HG02798 (cell line): ENCODE results near the gene GOLGA6L9.
"Not testable (repeated sequence)": the region's sequence is repeated elsewhere in the genome, so short reads cannot be mapped to it uniquely, and the experiment has no call there.

Source experiments
- ATAC-seq: cut with Tn5 transposase; IDR thresholded peaks from one replicate; pipeline ENCODE4 v1.9.1; 2021; ENCODE audit warnings: mild to moderate bottlenecking; ENCODE audit not compliant: unreplicated experiment, poor library complexity

GOLGA6L9 gene

DNA sequence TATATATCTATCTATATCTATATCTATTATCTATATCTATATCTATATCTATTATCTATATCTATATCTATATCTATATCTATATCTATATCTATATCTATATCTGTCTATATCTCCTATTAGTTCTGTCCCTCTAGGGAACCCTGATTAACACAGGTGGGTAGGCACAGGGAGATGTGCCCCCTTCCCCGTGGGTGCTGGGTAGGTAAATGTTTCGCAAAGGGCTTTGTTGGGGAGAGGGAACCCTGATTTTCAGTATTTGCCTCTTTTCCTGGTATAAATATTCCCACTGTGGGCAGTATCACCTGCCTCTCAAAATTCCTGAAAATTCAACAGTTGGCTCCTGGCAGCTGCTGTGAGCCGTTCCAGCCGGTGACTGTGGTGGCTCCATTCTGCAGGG lies 27.7 kb downstream of the GOLGA6L9 start:
- not testable (repeated sequence) for ATAC-seq

DNA sequence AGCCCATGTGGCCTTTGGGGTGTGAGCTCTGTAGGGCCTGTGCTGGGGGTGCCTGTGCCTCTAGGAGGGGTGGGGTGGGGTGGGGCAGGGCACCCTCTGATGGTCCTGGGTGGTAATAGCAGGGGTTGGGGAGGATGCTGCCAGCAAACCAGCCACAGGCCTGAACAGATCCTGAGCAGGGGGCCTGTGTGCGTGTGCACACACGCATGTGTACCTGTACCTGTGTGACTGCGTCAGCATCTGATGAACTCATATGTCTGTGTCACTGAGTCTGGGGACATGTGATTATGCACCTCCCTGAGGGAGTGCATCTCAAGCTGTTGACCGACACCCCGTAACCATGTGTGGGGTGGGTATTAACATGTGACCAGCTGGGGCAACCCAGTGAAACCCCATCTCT lies 36.0 kb downstream of the GOLGA6L9 start:
- not testable (repeated sequence) for ATAC-seq

DNA sequence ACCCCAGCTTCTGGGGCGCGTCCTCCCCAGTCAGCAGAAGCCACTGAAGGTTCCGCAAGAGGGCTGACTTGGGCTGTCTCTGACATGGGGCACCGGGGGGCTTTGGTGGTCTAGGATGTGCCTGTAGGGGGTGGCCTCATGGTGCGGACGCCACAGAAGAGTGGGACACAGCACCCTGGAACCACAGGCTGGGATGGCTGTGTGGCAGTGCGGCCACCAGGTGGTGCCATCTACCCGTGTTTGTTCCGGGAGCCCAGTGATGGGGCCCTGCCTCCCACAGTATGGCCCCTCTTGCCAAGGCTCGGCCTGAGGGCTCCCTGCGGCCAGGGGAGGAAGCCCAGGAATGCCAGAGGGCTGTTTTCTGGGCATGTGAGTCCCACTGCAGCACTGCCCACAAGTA lies 38.6 kb downstream of the GOLGA6L9 start:
- ATAC-seq = peak; percentile 96

DNA sequence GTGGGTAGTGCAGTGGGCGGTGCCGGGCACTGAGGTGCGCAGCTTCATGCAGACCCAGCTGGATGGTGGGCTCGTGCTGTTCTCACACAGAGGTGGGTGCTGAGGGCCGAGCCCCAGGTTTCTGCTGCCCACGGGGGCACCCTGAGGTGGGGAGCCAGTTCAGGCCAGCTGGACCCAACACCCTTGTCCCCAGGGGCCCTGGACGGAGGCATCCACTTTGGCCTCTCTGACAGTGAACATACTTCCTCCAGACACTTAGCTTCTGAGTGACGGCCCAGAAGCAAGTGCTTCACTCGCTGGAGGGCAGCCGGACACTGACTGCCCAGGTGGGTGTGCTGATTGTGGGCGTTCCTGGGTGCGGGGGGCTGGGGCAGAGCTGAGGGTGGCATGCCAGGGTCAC lies 39.8 kb downstream of the GOLGA6L9 start:
- not testable (repeated sequence) for ATAC-seq

GRCh38 chr15:82472269-82472982 lies 42.8 kb downstream of the GOLGA6L9 start:
- ATAC-seq = not testable (repeated sequence)

- ATAC-seq = not testable (repeated sequence)
Measured at GRCh38 chr15:82474596-82475325, 45.1 kb downstream of the GOLGA6L9 start.

- not testable (repeated sequence) for ATAC-seq
Measured at GRCh38 chr15:82475345-82475967, 45.8 kb downstream of the GOLGA6L9 start.

GRCh38 chr15:82476697-82477342 lies 47.2 kb downstream of the GOLGA6L9 start:
- not testable (repeated sequence) for ATAC-seq

DNA sequence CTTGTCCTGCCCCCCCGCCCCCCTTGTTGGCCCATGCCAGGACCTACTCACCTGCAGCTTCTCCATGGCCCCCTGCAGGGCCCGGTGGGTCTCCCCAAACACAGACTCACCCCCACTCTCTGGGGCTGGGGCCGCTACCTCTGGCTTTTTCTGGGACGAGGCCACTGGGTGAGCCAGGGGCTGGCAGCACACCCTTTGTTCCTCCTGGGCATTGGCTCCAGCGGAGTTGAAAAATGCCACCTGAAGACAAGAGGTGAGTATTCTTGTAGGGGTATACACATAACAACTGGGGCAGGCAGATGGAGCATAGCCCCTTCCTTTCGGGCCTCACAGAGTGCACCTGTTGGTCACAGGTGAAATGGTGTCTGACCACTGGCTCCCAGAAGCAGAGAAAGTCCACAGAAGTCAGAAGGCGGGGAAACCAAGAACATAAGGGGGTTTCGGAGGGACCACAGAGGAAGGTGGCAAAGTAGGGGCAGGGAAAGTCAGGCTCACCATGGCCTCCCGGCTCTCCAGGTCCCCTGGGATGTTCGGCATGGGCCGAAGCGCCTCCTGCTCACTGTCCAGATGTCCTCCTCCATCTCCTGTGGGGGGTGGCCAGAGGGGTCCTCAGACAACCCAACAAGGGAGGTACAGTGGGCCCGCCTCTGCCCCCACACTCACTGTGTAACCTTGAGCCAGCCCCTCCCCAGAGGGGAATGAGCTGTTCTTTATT lies 47.9 kb downstream of the GOLGA6L9 start:
- ATAC-seq = not testable (repeated sequence)
